WTC11 (cell line): ENCODE measurements around the gene CHDH. TPM values are rescaled to one million over a fixed set of nuclear protein-coding genes. Genes with fewer than 3 reads are reported as not detected.

Experiments
- ATAC-seq: fragments of 200-7000 bp; cut with Tn5 transposase; 2 replicates; pipeline ENCODE4 v1.10.0; 2021; ENCODE audit warnings: mild to moderate bottlenecking, moderate library complexity
- CTCF ChIA-PET: fragments of 300-600 bp; sonication (Branson Sonifier 250); formaldehyde crosslinking; loops from one replicate; lab custom pipeline; 2021; ENCODE audit warnings: antibody characterized with exemption; lab: Charles Lee
- POLR2A ChIA-PET: fragments of 350-600 bp; sonication (Branson Sonifier 250); formaldehyde crosslinking; loops from one replicate; lab custom pipeline; 2021; ENCODE audit warnings: antibody characterized with exemption; lab: Charles Lee
- DNase-seq: peaks from one replicate; pipeline ENCODE4 v3.0.0; 2021; ENCODE audit warnings: low spot score
- H3K27ac Mint-ChIP-seq: 2 replicates; pipeline ENCODE4 v1.8.0; 2021; ENCODE audit warnings: mixed read lengths
- H3K27me3 Mint-ChIP-seq: 2 replicates; pipeline ENCODE4 v1.8.0; 2021; ENCODE audit warnings: low read depth, mild to moderate bottlenecking, moderate library complexity, mixed read lengths
- H3K36me3 Mint-ChIP-seq: 2 replicates; pipeline ENCODE4 v1.8.0; 2021; ENCODE audit warnings: mixed read lengths
- H3K4me1 Mint-ChIP-seq: 2 replicates; pipeline ENCODE4 v1.8.0; 2022; ENCODE audit warnings: mixed read lengths
- H3K4me3 Mint-ChIP-seq: 2 replicates; pipeline ENCODE4 v1.8.0; 2021; ENCODE audit warnings: mild to moderate bottlenecking, moderate library complexity, mixed read lengths
- H3K9me3 Mint-ChIP-seq: 2 replicates; pipeline ENCODE4 v1.8.0; 2021; ENCODE audit warnings: mixed read lengths
- ETV6 ChIP-seq: sonication (generic); formaldehyde crosslinking; IDR thresholded peaks from 2 replicates; pipeline ENCODE4 v1.8.1; 2022; ENCODE audit warnings: mild to moderate bottlenecking, missing genetic modification reagents
- FOXK1 ChIP-seq: sonication (generic); formaldehyde crosslinking; IDR thresholded peaks from 2 replicates; pipeline ENCODE4 v1.8.0; 2022; ENCODE audit warnings: mild to moderate bottlenecking, moderate library complexity, missing genetic modification reagents
- GABPB1 ChIP-seq: sonication (generic); formaldehyde crosslinking; IDR thresholded peaks from 2 replicates; pipeline ENCODE4 v1.8.1; 2023; ENCODE audit warnings: mild to moderate bottlenecking, missing genetic modification reagents
- GRHL2 ChIP-seq: fragments of 250-450 bp; sonication (Bioruptor Pico); IDR thresholded peaks from 2 replicates; pipeline ENCODE4 v1.8.0; 2022; ENCODE audit warnings: mild to moderate bottlenecking, moderate library complexity; ENCODE audit not compliant: insufficient replicate concordance, severe bottlenecking
- IRF2 ChIP-seq: sonication (generic); formaldehyde crosslinking; IDR thresholded peaks from 2 replicates; pipeline ENCODE4 v1.8.0; 2022; ENCODE audit warnings: low read depth, missing genetic modification reagents, borderline replicate concordance
- MXD4 ChIP-seq: fragments of 250-450 bp; sonication (Bioruptor Pico); IDR thresholded peaks from 2 replicates; pipeline ENCODE4 v1.8.0; 2021; ENCODE audit warnings: mild to moderate bottlenecking, moderate library complexity, borderline replicate concordance
- NFYB ChIP-seq: sonication (generic); formaldehyde crosslinking; conservative IDR thresholded peaks from 2 replicates; pipeline ENCODE4 v1.8.0; 2022; ENCODE audit warnings: low read depth, missing genetic modification reagents
- OVOL2 ChIP-seq: fragments of 250-450 bp; sonication (Bioruptor Pico); IDR thresholded peaks from 2 replicates; pipeline ENCODE4 v1.9.0; 2021; ENCODE audit warnings: mild to moderate bottlenecking, borderline replicate concordance
- TCF7 ChIP-seq: sonication (generic); formaldehyde crosslinking; IDR thresholded peaks from 2 replicates; pipeline ENCODE4 v1.8.0; 2022; ENCODE audit warnings: mild to moderate bottlenecking, low read depth, missing genetic modification reagents, moderate library complexity
- ZNF121 ChIP-seq: sonication (generic); formaldehyde crosslinking; IDR thresholded peaks from 2 replicates; pipeline ENCODE4 v1.8.0; 2023; ENCODE audit warnings: missing genetic modification reagents
- ZNF423 ChIP-seq: fragments of 250-450 bp; sonication (Bioruptor Pico); IDR thresholded peaks from 2 replicates; pipeline ENCODE4 v2.1.2; 2022; ENCODE audit warnings: mild to moderate bottlenecking, moderate library complexity
- total RNA-seq: library from RNA; stranded (reverse); gene quantifications from 3 replicates; pipeline ENCODE4 v1.2.3, GENCODE V29; 2021
- TF ChIP-seq, protein P1 (sequence below): sonication (generic); formaldehyde crosslinking; IDR thresholded peaks from 2 replicates; pipeline ENCODE4 v1.8.0; 2023; ENCODE audit warnings: mild to moderate bottlenecking, missing genetic modification reagents
- TF ChIP-seq, protein P2 (sequence below): sonication (generic); formaldehyde crosslinking; IDR thresholded peaks from 2 replicates; pipeline ENCODE4 v1.8.1; 2023; ENCODE audit warnings: mild to moderate bottlenecking, missing genetic modification reagents
- TF ChIP-seq, protein P3 (sequence below): fragments of 250-450 bp; sonication (Bioruptor Pico); IDR thresholded peaks from 2 replicates; pipeline ENCODE4 v2.1.2; 2022; ENCODE audit warnings: mild to moderate bottlenecking, moderate library complexity
- TF ChIP-seq, protein P4 (sequence below): sonication (generic); formaldehyde crosslinking; IDR thresholded peaks from 2 replicates; pipeline ENCODE4 v1.8.1; 2022; ENCODE audit warnings: low read depth, mild to moderate bottlenecking, moderate library complexity, missing genetic modification reagents, borderline replicate concordance
- TF ChIP-seq, protein P5 (sequence below): fragments of 250-450 bp; sonication (Bioruptor Pico); IDR thresholded peaks from 2 replicates; pipeline ENCODE4 v1.9.0; 2021; ENCODE audit warnings: mild to moderate bottlenecking

The CHDH gene
- total RNA-seq, 1 experiment from 2014 or later, result 11.7 TPM

DNA sequence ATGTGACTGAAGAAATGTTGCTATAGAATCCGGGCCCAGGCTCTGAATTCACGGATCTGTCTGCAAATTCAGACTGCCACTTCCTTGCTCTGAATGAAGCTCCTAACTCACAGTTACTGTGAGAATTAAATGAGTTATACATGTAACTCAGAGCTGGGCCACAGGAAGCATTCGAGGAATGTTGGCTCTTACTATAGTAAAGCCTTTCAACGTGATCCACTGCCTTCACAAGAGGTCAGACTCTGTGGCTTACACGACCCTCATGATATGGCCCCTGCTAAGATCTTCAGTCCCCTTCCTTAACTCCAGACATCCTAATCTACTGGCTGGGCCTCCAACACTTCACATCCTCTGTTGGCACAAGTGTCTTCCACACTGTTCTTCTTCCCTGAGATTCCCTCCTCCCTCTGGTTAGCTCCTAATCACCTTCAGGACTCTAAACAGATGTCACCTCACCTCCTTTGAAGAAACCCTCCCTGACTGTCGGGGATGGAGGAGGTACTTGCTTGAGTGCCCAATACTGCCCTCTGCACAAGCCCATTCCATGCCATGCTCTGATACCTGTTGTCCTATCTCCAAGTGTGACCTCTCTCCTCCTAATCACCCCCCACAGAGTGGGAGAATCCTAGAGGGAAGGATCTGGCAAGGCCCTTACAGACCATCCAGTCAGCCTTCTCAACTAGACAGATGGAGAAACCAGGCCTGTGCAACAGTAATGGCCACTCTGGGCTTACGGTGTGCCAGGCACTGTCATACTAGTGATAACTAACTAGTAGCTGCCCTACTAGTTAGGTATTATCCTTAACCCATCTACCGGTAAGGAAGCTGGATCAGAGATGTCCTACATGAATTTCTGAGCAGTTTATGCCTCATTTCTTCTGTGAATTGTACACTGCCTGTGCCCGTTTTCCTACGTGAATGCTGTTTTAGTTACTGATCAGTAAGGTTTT is 34.5 kb upstream of the CHDH start (continued):
- TF ChIP-seq, protein P1, sequence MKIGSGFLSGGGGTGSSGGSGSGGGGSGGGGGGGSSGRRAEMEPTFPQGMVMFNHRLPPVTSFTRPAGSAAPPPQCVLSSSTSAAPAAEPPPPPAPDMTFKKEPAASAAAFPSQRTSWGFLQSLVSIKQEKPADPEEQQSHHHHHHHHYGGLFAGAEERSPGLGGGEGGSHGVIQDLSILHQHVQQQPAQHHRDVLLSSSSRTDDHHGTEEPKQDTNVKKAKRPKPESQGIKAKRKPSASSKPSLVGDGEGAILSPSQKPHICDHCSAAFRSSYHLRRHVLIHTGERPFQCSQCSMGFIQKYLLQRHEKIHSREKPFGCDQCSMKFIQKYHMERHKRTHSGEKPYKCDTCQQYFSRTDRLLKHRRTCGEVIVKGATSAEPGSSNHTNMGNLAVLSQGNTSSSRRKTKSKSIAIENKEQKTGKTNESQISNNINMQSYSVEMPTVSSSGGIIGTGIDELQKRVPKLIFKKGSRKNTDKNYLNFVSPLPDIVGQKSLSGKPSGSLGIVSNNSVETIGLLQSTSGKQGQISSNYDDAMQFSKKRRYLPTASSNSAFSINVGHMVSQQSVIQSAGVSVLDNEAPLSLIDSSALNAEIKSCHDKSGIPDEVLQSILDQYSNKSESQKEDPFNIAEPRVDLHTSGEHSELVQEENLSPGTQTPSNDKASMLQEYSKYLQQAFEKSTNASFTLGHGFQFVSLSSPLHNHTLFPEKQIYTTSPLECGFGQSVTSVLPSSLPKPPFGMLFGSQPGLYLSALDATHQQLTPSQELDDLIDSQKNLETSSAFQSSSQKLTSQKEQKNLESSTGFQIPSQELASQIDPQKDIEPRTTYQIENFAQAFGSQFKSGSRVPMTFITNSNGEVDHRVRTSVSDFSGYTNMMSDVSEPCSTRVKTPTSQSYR (CRISPR knock-in tag), result no peak
- TF ChIP-seq ZNF423 (CRISPR knock-in tag) (no peak), FOXK1 (CRISPR knock-in tag) (no peak)
- TF ChIP-seq, protein P2, sequence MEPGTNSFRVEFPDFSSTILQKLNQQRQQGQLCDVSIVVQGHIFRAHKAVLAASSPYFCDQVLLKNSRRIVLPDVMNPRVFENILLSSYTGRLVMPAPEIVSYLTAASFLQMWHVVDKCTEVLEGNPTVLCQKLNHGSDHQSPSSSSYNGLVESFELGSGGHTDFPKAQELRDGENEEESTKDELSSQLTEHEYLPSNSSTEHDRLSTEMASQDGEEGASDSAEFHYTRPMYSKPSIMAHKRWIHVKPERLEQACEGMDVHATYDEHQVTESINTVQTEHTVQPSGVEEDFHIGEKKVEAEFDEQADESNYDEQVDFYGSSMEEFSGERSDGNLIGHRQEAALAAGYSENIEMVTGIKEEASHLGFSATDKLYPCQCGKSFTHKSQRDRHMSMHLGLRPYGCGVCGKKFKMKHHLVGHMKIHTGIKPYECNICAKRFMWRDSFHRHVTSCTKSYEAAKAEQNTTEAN (CRISPR knock-in tag), result no peak

DNA sequence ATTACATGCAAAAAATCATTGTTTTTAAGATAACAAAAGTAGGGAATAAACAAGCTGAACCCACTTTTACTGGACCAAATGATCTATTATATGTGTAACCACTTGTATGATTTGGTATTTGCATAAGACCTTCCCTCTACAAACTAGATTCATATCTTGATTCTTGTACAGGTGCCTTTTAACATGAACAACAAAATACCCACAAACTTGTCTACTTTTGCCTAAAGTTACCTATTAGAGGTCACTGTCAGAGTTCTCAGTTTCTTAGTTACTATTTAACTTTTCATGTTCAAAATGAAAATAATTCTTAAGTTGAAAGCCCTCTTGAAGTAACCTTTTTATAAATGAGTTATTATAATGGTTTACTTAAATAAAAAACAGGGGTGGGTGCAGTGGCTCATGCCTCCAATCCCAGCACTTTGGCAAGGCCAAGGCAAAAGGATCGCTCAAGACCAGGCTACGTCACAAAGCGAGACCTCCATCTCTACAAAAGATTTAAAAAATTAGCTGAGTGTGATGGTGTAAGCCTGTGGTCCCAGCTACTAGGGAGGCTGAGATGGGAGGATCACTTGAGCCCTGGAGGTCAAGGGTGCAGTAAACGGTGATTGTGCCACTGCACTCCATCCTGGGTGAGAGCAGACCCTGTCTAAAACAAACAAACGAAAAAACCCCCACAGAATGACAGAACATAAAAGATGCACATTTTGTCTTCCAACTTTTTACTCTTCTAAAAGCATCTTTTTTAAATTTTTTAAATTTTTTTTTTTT is 19.7 kb upstream of the CHDH start:
- H3K36me3 Mint-ChIP-seq, result peaks cover 54% of the 10 kb centered on the region
- POLR2A ChIA-PET, result no interaction called here
- H3K9me3 Mint-ChIP-seq, result no peaks in the 10 kb centered on the region
- no peak overlapping the region for H3K27ac Mint-ChIP-seq
- no peak for DNase-seq
- TF ChIP-seq, protein P1 (CRISPR knock-in tag), result no peak
- TF ChIP-seq ETV6 (CRISPR knock-in tag), result no peak
- no peak for TF ChIP-seq MXD4 (CRISPR knock-in tag)
- CTCF ChIA-PET, result no interaction called here
- H3K4me3 Mint-ChIP-seq, result no peak overlapping the region
- ATAC-seq, result no peak
- no peaks in the 10 kb centered on the region for H3K27me3 Mint-ChIP-seq
- no peaks in the 10 kb centered on the region for H3K4me1 Mint-ChIP-seq

DNA sequence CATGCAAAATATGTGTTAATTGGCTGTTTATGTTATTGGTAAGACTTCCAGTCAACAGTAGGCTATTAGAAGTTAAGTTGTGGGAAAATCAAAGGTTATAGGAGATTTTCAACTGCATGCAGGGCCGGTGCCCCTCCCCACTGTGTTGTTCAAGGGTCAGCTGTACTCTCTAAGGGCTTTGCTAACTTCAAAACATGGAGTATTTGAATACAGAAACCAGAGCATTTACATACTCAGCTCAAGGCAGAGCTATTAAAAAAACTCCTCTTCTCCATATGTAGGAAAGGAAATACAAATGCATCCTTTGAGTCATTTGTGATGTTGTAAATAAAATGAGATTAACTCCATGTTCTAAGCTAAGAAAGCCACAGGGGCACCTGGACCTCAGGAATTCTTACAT is 16.9 kb upstream of the CHDH start:
- Mint-ChIP-seq H3K4me1 (no peaks in the 10 kb centered on the region), H3K36me3 (peaks cover 46% of the 10 kb centered on the region), H3K27me3 (no peaks in the 10 kb centered on the region), H3K4me3 (no peak overlapping the region), H3K9me3 (no peaks in the 10 kb centered on the region), H3K27ac (no peak overlapping the region)
- CTCF ChIA-PET, result interaction anchor here (1.0 to 1.6 kb wide), 2 partner anchors 18 to 153 kb away, joined by 3 to 5 read pairs; no protein-coding TSS in a partner anchor
- POLR2A ChIA-PET, result interaction anchor here (0.6 kb wide), 1 partner anchor 910 kb away, joined by 3 read pairs; no protein-coding TSS in a partner anchor
- TF ChIP-seq OVOL2 (CRISPR knock-in tag), result no peak
- no peak for TF ChIP-seq TCF7
- TF ChIP-seq NFYB (CRISPR knock-in tag), result no peak
- TF ChIP-seq ZNF121, result no peak
- TF ChIP-seq, protein P3, sequence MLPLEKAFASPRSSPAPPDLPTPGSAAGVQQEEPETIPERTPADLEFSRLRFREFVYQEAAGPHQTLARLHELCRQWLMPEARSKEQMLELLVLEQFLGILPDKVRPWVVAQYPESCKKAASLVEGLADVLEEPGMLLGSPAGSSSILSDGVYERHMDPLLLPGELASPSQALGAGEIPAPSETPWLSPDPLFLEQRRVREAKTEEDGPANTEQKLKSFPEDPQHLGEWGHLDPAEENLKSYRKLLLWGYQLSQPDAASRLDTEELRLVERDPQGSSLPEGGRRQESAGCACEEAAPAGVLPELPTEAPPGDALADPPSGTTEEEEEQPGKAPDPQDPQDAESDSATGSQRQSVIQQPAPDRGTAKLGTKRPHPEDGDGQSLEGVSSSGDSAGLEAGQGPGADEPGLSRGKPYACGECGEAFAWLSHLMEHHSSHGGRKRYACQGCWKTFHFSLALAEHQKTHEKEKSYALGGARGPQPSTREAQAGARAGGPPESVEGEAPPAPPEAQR (CRISPR knock-in tag), result no peak
- no peak for TF ChIP-seq GABPB1 (CRISPR knock-in tag)
- TF ChIP-seq, protein P4, sequence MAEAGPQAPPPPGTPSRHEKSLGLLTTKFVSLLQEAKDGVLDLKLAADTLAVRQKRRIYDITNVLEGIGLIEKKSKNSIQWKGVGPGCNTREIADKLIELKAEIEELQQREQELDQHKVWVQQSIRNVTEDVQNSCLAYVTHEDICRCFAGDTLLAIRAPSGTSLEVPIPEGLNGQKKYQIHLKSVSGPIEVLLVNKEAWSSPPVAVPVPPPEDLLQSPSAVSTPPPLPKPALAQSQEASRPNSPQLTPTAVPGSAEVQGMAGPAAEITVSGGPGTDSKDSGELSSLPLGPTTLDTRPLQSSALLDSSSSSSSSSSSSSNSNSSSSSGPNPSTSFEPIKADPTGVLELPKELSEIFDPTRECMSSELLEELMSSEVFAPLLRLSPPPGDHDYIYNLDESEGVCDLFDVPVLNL (CRISPR knock-in tag), result no peak
- TF ChIP-seq, protein P5, sequence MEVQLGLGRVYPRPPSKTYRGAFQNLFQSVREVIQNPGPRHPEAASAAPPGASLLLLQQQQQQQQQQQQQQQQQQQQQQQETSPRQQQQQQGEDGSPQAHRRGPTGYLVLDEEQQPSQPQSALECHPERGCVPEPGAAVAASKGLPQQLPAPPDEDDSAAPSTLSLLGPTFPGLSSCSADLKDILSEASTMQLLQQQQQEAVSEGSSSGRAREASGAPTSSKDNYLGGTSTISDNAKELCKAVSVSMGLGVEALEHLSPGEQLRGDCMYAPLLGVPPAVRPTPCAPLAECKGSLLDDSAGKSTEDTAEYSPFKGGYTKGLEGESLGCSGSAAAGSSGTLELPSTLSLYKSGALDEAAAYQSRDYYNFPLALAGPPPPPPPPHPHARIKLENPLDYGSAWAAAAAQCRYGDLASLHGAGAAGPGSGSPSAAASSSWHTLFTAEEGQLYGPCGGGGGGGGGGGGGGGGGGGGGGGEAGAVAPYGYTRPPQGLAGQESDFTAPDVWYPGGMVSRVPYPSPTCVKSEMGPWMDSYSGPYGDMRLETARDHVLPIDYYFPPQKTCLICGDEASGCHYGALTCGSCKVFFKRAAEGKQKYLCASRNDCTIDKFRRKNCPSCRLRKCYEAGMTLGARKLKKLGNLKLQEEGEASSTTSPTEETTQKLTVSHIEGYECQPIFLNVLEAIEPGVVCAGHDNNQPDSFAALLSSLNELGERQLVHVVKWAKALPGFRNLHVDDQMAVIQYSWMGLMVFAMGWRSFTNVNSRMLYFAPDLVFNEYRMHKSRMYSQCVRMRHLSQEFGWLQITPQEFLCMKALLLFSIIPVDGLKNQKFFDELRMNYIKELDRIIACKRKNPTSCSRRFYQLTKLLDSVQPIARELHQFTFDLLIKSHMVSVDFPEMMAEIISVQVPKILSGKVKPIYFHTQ (CRISPR knock-in tag), result no peak
- TF ChIP-seq IRF2 (CRISPR knock-in tag), result no peak
- TF ChIP-seq GRHL2 (CRISPR knock-in tag), result no peak
- DNase-seq, result no peak
- ATAC-seq, result no peak
